Lower leg skin (tissue), 3 donors: ENCODE measurements around the gene RB1.

Source experiments
- CTCF ChIP-seq, 3 donors: fragments of 450-650 bp; IDR thresholded peaks; one replicate each; pipeline ENCODE4 v1.5.1; 2016; ENCODE audit warnings: antibody characterized with exemption in 3 of 3, mild to moderate bottlenecking in 3 of 3, moderate library complexity in 2 of 3
- POLR2A ChIP-seq, 2 donors: fragments of 450-650 bp; IDR thresholded peaks; one replicate each; pipeline ENCODE4 v1.6.1; 2016 to 2017; ENCODE audit warnings: antibody characterized with exemption in 2 of 2, mild to moderate bottlenecking in 1 of 2, moderate library complexity in 1 of 2

DNA sequence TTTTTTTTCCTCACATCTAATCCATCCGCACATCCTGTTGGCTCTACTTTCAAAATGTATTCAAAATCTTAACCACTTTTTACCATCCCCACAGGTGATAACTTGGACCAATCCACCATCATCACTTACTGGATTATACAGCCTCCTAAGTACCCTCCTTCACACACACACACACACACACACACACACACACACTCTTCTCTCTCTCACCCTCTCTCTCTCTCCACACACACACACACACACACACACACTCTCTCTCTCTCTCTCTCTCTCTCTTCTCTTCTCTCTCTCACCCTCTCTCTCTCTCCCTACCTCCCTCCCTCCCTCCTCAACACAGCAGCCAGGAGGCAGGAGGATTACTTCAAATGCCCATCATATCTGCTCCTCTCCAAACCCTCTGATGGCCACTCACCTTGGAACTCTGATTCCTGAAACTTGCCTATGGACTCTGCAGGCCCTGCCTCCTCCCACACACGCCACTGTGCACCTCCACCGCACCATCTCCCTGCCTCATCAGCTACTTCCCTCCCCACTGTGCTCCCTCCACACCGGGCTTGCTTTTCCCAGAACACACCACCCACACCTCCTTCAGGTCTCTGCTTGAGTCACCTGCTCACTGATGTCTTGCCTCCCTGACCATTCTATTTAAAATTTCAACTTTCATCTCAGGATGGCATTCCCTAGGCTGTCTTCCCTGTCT, 189.7 kb downstream of the RB1 start:
- TF ChIP-seq CTCF (IDR thresholded peaks at IDR 0.05): no peak
- no peak for TF ChIP-seq POLR2A (IDR thresholded peaks at IDR 0.05)
